Measurements from ENCODE around the gene DHH. TPM values are rescaled to one million over a fixed set of nuclear protein-coding genes. Genes with fewer than 3 reads are reported as not detected.

Gene DHH
- total RNA-seq, 1 donor from 2014 or later: 0.07 TPM

DNA sequence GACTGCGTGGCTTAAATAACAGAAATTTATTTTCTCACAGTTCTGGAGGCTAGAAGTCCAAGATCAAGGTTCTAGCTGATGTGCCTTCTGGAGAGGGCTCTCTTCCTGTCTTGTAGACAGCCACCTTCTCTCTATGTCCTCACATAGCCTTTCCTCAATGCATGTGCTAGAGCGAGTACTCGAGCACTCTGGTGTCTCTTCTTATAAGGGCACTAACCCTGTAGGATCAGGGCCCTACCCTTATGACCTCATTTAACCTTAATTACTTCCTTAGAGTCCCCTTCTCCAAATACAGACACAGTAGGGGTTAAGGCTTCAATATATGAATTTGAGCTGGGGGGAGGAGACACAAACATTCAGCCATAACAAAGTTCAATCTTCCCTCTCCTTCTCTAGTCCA, 10.2 kb downstream of the DHH start:
- intact Hi-C loops (cut with micrococcal nuclease): no loop called here

GRCh38 chr12:49079793-49080192, 14.8 kb downstream of the DHH start:
- intact Hi-C loops (cut with micrococcal nuclease): no loop called here

DNA sequence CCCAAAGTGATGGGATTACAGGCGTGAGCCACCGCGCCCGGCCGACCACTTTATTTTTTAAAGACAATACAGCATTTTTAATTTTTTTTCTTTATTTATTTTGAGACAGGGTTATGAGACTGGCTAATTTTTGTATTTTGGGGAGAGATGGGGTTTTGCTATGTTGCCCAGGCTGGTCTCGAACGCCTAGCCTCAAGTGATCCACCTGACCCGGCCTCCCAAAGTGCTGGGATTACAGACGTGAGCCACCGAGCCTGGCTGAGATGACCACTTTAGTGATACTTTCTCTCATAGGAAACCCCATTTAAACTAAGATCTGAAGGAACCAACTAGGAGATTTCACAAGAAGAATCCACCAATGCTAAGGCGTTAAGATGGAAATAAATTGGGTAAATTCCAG, 23.6 kb downstream of the DHH start:
- intact Hi-C loops (cut with micrococcal nuclease): loop anchor here (1.0 kb wide), 4 partner anchors 15 to 59 kb away; partner anchors contain the start of genes LMBR1L and PRKAG1

DNA sequence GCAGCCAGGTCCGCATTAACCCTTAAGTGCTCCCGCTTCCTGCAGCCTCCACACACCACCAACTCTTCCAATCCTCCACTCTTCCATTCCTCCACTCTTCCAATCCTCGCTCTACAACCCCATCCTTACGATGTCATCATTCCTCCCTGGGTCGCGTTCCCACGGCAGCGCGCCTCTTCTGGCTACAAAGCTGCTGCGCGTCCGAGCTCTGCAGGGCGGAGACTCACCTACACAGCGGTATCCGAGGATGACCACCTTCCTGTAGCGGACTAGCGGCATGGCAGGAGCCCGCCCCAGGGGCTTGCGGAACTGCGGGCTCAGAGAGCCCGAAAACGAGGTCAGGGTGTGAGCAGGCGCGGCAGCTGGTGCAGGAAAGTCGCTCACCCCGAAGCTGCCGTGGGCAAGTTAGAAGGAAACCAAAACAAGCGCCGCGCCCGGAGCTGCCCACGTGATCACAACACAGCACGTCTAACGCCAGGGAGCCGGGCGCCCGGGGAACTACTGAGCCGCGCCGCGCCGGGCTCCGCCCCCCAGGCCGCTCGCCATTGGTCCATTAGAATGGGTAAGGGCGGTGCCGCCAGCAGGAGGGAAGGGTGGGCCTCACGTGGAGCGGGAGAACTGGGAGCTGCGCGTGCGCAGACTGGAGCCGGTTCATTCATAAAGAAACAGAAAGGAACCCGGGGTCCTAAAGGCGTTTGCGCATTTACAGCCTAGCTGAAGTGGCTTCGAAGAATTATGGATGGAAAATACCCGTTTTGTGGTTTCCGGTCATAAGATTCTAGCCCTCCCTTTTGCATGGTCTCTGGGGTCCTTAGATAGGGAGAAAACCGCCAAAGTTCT, 24.9 kb downstream of the DHH start, which contains the start of gene RHEBL1:
Gene RHEBL1, minus strand, starts transcription at position 473 of the 840 bp plus-strand sequence. Its CDS starts 194 bp downstream, at position 279.
- intact Hi-C loops (cut with micrococcal nuclease): loop anchor here (1.0 to 10.0 kb wide), 6 partner anchors 9 to 195 kb away; partner anchors contain the start of genes KMT2D, LMBR1L, PRKAG1 and TUBA1C

DNA sequence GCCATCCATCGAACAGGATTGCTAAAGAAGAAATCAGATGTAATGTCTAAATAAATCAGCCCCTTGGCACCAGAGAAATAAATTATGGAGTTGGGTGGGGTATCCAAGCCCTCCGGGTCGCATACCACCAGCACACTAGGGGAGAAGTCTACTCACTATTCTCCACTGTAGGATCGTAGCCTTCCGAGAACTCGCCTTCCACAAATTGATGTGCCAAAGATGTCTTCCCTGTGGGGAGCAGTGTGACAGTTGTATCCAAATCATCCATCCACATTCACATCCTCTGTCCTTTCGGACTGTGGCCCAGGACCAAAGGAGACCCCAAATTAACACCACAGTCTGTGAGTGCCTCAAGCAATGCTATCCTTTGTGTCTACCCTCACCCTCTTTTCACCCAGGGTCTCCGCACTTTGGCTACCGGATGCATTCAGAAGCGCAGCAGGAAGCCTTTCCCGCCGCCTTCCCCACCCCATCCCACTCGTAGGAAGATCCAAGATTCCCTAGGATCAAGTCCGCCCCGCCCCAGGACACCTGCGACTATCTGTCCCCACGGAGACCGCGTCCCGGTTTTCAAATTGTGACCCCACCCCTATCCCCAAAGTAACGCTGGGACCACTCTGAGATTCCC, 25.6 kb downstream of the DHH start:
- intact Hi-C loops (cut with micrococcal nuclease): loop anchor here (1.0 to 10.0 kb wide), 2 partner anchors 9 to 196 kb away; partner anchors contain the start of genes KMT2D and TUBA1C

- intact Hi-C loops (cut with micrococcal nuclease): loop anchor here (10.0 kb wide), 1 partner anchor 199 kb away; the partner anchor contains the start of gene TUBA1C
Observed at GRCh38 chr12:49066120-49066519, 28.5 kb downstream of the DHH start.

- intact Hi-C loops (cut with micrococcal nuclease): loop anchor here (1.0 to 10.0 kb wide), 4 partner anchors 24 to 200 kb away; partner anchors contain the start of gene TUBA1C
Observed at GRCh38 chr12:49064767-49065152, 29.8 kb downstream of the DHH start.

GRCh38 chr12:49061916-49062315, 32.7 kb downstream of the DHH start:
- intact Hi-C loops (cut with micrococcal nuclease): loop anchor here (2.0 to 10.0 kb wide), 2 partner anchors 69 to 203 kb away; partner anchors contain the start of genes TUBA1B and TUBA1C

- intact Hi-C loops (cut with micrococcal nuclease): loop anchor here (2.0 to 10.0 kb wide), 2 partner anchors 70 to 204 kb away; partner anchors contain the start of genes TUBA1B and TUBA1C
Observed at GRCh38 chr12:49061157-49061650, 33.4 kb downstream of the DHH start.

DNA sequence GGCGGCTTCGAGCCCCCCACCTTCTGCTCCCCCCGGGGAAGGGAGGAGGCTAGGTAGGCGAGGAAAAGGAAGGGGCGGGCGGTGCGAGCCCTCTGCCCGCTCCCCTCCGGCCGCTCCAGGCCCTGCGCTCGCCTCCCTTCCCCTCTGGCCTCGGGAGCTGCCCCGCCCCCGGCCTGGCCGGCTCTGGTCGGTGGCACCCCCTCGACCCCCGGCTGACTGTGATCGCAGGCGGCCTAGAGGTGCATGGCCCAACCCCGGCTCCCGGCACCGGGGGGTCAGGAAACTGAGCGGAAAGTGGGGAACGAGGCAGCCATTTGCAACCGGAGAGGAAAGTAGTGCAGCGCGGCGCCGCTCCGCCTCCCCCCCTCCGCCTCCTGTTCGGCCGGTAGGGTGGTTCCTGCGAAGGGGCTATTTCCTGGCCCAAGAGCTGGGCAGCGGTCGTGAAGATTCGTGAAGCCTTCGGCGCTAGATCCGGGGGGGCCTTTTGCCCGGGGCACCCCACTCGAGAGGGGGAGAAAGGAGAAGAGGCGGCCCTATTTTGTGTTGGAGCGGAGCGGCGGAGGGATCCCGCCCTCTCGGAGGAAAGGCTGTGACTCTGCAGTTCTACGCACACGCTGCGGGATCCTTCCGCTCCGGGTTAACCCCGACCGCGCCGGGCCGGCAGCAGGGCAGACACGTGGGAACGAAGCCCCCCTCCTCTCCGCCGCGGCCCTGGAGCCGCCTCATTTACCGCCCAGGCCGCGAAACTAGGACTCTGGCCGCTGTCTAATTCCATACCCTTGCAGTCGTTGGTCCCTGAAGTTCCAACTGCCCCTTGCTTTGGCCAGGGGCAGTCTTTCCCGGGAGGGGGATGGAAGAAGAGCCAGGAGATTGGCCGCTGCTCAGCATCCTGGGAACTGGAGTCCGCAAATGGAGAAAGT, 34.1 kb downstream of the DHH start, which contains the start of gene KMT2D:
Gene KMT2D, minus strand, starts transcription at position 558 of the 920 bp plus-strand sequence. CDS start 5,470 bp downstream, outside the sequence.
- intact Hi-C loops (cut with micrococcal nuclease): loop anchor here (1.0 to 10.0 kb wide), 5 partner anchors 9 to 263 kb away; partner anchors contain the start of genes RHEBL1, TROAP, TUBA1B and TUBA1C

GRCh38 chr12:49059299-49060171, 35.1 kb downstream of the DHH start:
- intact Hi-C loops (cut with micrococcal nuclease): loop anchor here (1.0 to 10.0 kb wide), 6 partner anchors 10 to 264 kb away; partner anchors contain the start of genes DDX23, RHEBL1, TROAP and TUBA1B

DNA sequence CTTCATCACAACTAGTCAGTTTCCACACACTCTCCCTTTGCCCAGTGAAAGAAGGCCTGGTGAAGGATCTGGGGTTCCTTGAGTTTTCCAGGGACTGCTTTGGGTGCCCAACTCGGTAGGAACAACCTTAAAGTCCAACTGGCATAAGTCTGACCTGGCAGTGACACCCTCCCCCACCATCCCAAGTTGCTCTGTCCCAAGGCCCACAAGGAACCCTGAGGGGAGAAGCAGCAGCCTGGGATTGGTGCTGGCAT, 35.6 kb downstream of the DHH start:
- intact Hi-C loops (cut with micrococcal nuclease): loop anchor here (5.0 kb wide), 1 partner anchor 207 kb away; the partner anchor contains the start of gene DDX23

DNA sequence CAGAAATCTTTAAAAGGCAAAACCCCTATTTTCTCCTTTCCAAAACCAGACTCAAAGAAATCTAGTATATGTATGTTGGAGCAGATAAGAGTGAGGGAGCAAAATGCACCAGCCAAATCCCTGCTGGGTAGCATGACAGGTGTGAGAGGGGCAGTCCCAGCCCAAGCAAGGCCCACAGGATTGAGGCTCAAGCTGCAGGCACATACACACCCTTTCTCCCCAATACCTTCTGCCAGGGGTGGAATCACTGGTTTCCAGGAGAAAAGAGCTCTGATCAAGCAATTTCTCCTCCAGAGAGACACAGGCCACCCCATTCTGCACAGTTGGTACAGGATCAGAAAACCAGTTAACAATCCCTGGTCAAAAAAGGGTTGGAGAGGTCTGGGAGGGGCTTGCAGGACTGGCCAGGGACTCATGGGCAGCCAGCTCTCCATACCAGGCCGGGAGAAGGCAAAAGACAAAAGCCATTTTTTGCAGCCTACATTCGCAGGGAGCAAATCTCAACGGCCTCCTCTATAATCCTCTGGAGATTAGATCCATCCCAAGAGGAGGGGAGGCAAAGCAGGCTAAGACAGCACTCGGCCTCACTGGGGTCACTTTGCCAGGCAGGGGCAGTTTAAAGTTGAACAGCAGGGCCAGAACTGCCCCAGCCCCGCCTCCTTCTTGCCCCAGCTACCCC, 36.1 kb downstream of the DHH start:
- intact Hi-C loops (cut with micrococcal nuclease): loop anchor here (5.0 kb wide), 1 partner anchor 206 kb away; the partner anchor contains the start of gene DDX23

- intact Hi-C loops (cut with micrococcal nuclease): loop anchor here (5.0 kb wide), 1 partner anchor 206 kb away; the partner anchor contains the start of gene DDX23
Observed at GRCh38 chr12:49057888-49058287, 36.7 kb downstream of the DHH start.

DNA sequence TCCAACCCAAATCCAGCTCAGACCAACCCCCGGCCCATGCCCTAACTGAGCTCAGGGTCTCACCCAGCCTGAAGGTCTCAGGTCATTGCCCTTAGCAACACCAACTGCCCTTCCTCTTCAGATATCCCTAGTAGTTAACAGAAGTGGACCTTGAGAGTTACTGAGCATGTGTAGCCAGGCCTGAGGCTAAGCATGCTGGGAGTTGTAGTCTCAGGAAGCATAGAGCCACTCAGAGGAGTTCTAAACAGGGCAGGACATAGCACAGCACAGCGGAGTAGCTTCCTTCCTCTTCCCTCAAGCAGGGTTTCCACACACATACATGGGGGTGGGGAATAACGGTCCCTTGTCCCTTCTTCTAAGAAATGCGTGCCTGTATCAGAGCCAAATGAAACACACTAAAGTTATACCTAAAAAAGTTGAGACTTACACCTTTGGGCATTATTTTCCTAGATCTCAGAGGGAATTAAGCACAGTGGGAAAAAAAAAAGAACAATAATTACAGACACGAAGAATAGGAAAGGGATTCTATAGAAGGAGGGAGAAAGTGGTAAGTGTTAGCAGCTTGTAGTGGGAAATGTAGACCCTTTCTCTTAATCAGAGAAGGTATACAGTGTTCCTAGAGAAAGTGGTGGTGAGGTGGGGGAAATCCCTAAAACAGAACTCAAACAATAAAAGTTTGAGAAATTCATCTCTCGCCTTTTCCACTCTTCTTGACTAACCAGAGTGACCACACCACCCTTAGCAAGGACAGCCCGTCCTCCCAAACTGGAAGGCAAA, 38.4 kb downstream of the DHH start:
- intact Hi-C loops (cut with micrococcal nuclease): loop anchor here (1.0 to 5.0 kb wide), 3 partner anchors 14 to 204 kb away; partner anchors contain the start of genes DDX23 and PRKAG1

DNA sequence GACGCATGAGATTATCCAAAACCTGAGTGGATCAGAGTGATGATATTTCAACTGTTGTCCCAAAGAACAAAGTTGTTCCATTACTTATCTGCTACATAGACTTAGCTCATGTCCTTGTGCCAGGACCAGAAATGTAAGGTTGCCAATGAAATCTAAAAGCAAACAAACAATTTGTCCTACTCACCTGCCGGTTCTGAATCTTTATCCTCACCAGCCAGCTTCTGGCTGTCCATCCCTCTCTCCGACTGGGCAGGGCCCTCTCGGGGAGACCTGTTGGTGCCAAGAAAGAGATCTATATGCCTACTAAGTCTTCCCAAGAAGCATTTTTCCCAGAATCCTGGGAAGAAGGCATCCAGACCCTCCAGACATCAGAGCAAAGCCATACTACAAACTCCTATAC, 39.5 kb downstream of the DHH start:
- intact Hi-C loops (cut with micrococcal nuclease): loop anchor here (5.0 kb wide), 1 partner anchor 203 kb away; the partner anchor contains the start of gene DDX23

DNA sequence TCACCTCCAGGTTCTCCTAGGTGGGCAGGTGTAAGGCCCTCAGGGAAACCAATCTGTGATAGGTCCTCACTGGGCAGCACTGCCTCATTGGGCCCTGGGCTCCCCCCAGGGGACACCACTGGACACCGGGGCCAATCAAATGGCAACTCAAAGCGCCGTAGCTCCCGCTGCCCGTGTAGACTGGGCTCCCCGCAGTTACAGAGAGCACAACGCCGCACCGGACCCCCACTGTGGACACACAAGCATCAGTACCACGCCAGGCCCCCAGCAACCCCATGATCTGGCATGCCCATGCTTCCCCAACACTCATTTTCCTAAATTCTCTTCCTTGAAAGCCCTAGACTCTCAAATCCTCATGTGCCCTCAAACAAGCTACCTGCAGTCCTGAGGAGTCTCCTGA, 40.1 kb downstream of the DHH start:
- intact Hi-C loops (cut with micrococcal nuclease): no loop called here

DNA sequence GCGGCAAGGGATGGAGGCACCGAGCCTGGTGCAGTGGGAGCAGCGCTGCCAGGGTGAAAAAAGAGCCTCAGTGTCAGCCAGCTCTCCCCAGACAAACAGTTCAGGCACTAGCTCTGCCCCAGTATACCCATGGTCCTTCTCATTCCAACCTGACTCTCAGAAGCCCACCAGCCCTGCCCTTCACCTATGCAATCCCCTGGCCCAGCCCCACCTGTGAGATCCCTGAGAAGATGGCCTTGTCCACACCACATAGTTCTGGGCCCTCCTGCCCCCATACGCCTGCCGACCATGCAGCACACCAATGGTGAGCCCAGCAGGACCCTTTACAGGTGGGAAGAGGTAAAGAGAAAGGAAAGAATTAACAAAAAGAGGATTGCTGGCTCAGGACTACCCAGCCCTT, 40.5 kb downstream of the DHH start:
- intact Hi-C loops (cut with micrococcal nuclease): no loop called here

Measured in T-helper 2 cell treated with Interferon-gamma antibody and Interleukin-4, amounts not matched to agents 100 ng/mL and 5 ng/mL, for 36 hours (primary cell).